ENCODE results near the gene TFF1. TPM values are rescaled to one million over a fixed set of nuclear protein-coding genes. Genes with fewer than 3 reads are reported as not detected.

TFF1 gene
- total RNA-seq, 1 experiment from 2014 or later: 111 TPM

DNA sequence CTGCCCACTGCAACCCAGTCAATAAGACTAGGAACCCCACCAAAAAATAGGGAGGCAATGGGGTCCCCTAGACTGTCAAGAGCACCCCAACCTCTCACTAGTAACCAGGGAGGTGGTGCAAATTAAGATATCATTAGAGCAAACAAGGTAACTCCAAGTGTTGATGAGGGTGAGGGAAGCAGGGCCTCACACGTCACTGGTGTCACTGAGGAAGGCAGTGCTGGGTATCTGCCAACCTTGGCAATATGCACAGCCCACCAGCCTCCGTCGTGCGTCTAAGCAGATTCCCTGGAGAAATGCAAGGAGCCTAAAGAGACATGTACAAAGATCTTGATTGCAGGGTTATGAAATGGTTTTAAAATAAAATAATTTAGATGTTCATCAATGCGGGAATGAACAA, 41.1 kb upstream of the TFF1 start:
- DNase-seq (no peak), ATAC-seq (no peak)
- TF ChIP-seq EZH2 (IDR thresholded peaks at IDR 0.05; ENCODE audit: low read length, unreplicated experiment) (no peak), EZH2phosphoT487 (IDR thresholded peaks at IDR 0.05; ENCODE audit: borderline replicate concordance, low read length) (no peak)
- TF ChIP-seq, protein P1, sequence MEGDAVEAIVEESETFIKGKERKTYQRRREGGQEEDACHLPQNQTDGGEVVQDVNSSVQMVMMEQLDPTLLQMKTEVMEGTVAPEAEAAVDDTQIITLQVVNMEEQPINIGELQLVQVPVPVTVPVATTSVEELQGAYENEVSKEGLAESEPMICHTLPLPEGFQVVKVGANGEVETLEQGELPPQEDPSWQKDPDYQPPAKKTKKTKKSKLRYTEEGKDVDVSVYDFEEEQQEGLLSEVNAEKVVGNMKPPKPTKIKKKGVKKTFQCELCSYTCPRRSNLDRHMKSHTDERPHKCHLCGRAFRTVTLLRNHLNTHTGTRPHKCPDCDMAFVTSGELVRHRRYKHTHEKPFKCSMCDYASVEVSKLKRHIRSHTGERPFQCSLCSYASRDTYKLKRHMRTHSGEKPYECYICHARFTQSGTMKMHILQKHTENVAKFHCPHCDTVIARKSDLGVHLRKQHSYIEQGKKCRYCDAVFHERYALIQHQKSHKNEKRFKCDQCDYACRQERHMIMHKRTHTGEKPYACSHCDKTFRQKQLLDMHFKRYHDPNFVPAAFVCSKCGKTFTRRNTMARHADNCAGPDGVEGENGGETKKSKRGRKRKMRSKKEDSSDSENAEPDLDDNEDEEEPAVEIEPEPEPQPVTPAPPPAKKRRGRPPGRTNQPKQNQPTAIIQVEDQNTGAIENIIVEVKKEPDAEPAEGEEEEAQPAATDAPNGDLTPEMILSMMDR (conservative IDR thresholded peaks at IDR 0.05; ENCODE audit: low read depth, low read length): no peak
- ChIA-PET CTCF (no interaction called here), POLR2A (ENCODE audit: unreplicated experiment) (no interaction called here)
- Histone ChIP-seq H3K4me2 (ENCODE audit: low read length) (no peak overlapping the region), H3F3A (ENCODE audit: low read length, unreplicated experiment) (no peaks in the 10 kb centered on the region), H3K4me1 (ENCODE audit: insufficient read depth, low read length) (peaks cover 15% of the 10 kb centered on the region), H3K36me3 (ENCODE audit: low read depth, low read length) (no peaks in the 10 kb centered on the region), H2AFZ (ENCODE audit: low read length) (no peak overlapping the region), H3K9ac (ENCODE audit: low read length) (no peak overlapping the region), H3K4me3 (ENCODE audit: low read length) (no peak overlapping the region), H3K9me2 (replicated peaks; ENCODE audit: low read length) (no peaks in the 10 kb centered on the region), H3K27ac (ENCODE audit: low read length) (no peak overlapping the region), H4K20me1 (ENCODE audit: low read length) (no peaks in the 10 kb centered on the region), H3K9me3 (ENCODE audit: low read length) (no peaks in the 10 kb centered on the region), H3K79me2 (ENCODE audit: low read length) (no peaks in the 10 kb centered on the region), H3K27me3 (ENCODE audit: low read length) (no peaks in the 10 kb centered on the region)
- BruUV-seq (replicated peaks): no TSS peak
- intact Hi-C loops (cut with micrococcal nuclease): no loop called here

- Histone ChIP-seq H3F3A (ENCODE audit: low read length, unreplicated experiment) (no peaks in the 10 kb centered on the region), H3K27ac (ENCODE audit: low read length) (no peak overlapping the region), H3K9me3 (ENCODE audit: low read length) (no peaks in the 10 kb centered on the region), H4K20me1 (ENCODE audit: low read length) (no peaks in the 10 kb centered on the region), H3K4me2 (ENCODE audit: low read length) (no peak overlapping the region), H3K9ac (ENCODE audit: low read length) (no peak overlapping the region), H3K4me1 (ENCODE audit: insufficient read depth, low read length) (peaks cover 15% of the 10 kb centered on the region), H3K9me2 (replicated peaks; ENCODE audit: low read length) (no peaks in the 10 kb centered on the region), H3K36me3 (ENCODE audit: low read depth, low read length) (no peaks in the 10 kb centered on the region), H3K27me3 (ENCODE audit: low read length) (no peaks in the 10 kb centered on the region), H3K4me3 (ENCODE audit: low read length) (no peak overlapping the region), H2AFZ (ENCODE audit: low read length) (no peak overlapping the region), H3K79me2 (ENCODE audit: low read length) (no peaks in the 10 kb centered on the region)
- no TSS peak for BruUV-seq (replicated peaks)
- no peak for ATAC-seq
- no peak for DNase-seq
- CTCF ChIA-PET: no interaction called here
- intact Hi-C loops (cut with micrococcal nuclease): no loop called here
- TF ChIP-seq EZH2 (IDR thresholded peaks at IDR 0.05; ENCODE audit: low read length, unreplicated experiment) (no peak), EZH2phosphoT487 (IDR thresholded peaks at IDR 0.05; ENCODE audit: borderline replicate concordance, low read length) (no peak)
- TF ChIP-seq, protein P1 (conservative IDR thresholded peaks at IDR 0.05; ENCODE audit: low read depth, low read length): no peak
- POLR2A ChIA-PET (ENCODE audit: unreplicated experiment): no interaction called here
These were observed 40.5 kb upstream of the TFF1 start for GRCh38 chr21:42406866-42407265.

GRCh38 chr21:42406201-42406621, 39.9 kb upstream of the TFF1 start:
- Histone ChIP-seq H3K9me2 (replicated peaks; ENCODE audit: low read length) (no peaks in the 10 kb centered on the region), H2AFZ (ENCODE audit: low read length) (no peak overlapping the region), H3K4me2 (ENCODE audit: low read length) (no peak overlapping the region), H3K4me3 (ENCODE audit: low read length) (no peak overlapping the region), H3K4me1 (ENCODE audit: insufficient read depth, low read length) (peaks cover 15% of the 10 kb centered on the region), H3K9ac (ENCODE audit: low read length) (no peak overlapping the region), H4K20me1 (ENCODE audit: low read length) (no peaks in the 10 kb centered on the region), H3K9me3 (ENCODE audit: low read length) (no peaks in the 10 kb centered on the region), H3F3A (ENCODE audit: low read length, unreplicated experiment) (no peaks in the 10 kb centered on the region), H3K36me3 (ENCODE audit: low read depth, low read length) (no peaks in the 10 kb centered on the region), H3K27ac (ENCODE audit: low read length) (no peak overlapping the region), H3K27me3 (ENCODE audit: low read length) (no peaks in the 10 kb centered on the region), H3K79me2 (ENCODE audit: low read length) (no peaks in the 10 kb centered on the region)
- POLR2A ChIA-PET (ENCODE audit: unreplicated experiment): interaction anchor here (0.7 kb wide), 1 partner anchor 112 kb away, joined by 4 read pairs; no protein-coding TSS in a partner anchor
- TF ChIP-seq EZH2 (IDR thresholded peaks at IDR 0.05; ENCODE audit: low read length, unreplicated experiment) (no peak), EZH2phosphoT487 (IDR thresholded peaks at IDR 0.05; ENCODE audit: borderline replicate concordance, low read length) (no peak)
- TF ChIP-seq, protein P1 (conservative IDR thresholded peaks at IDR 0.05; ENCODE audit: low read depth, low read length): no peak
- BruUV-seq (replicated peaks): no TSS peak
- intact Hi-C loops (cut with micrococcal nuclease): no loop called here
- CTCF ChIA-PET: no interaction called here
- DNase-seq (no peak), ATAC-seq (no peak)

All from PC-3 (cell line).